GM19193 (cell line): ENCODE measurements around the gene CFL1.

Experiments used
- POLR2A ChIP-seq: IDR thresholded peaks from 4 replicates; pipeline ENCODE4 v1.6.1; 2011; ENCODE audit not compliant: insufficient read depth, insufficient read length; ENCODE audit errors: extremely low read depth

CFL1 gene

DNA sequence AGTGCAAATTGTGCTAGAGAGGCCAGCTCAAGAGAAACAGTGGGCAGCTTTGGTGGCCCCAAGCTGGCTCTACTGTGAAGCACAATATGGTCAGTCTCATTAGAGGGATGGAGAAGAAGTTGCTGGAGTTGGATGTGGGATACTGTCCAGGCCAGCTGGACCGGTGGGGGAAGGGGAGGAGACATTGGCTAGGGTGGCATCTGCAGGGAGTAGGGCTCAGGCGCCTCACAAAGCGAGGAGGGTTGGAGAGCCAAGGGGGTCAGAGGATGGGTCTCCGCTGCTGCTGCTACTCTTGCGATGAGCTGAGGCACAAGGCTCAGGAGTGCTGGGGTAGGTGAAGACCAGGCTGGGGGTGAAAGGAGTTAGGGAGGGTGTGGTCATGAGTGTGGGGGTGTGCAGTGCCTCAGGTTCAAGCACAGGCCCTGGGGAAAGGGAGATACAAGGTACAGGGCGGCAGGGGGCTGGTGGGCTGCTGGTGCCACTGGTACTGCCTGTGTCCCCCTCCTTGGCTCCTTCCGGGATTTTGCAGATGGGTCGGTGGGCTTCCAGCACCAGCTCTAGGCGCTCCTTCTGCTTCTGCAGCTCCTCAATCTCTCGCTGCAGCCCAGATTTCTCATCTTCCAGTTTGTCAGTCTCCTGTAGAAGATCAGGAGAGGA is 34.8 kb upstream of the CFL1 start:
- TF ChIP-seq POLR2A, result peak; percentile 15

DNA sequence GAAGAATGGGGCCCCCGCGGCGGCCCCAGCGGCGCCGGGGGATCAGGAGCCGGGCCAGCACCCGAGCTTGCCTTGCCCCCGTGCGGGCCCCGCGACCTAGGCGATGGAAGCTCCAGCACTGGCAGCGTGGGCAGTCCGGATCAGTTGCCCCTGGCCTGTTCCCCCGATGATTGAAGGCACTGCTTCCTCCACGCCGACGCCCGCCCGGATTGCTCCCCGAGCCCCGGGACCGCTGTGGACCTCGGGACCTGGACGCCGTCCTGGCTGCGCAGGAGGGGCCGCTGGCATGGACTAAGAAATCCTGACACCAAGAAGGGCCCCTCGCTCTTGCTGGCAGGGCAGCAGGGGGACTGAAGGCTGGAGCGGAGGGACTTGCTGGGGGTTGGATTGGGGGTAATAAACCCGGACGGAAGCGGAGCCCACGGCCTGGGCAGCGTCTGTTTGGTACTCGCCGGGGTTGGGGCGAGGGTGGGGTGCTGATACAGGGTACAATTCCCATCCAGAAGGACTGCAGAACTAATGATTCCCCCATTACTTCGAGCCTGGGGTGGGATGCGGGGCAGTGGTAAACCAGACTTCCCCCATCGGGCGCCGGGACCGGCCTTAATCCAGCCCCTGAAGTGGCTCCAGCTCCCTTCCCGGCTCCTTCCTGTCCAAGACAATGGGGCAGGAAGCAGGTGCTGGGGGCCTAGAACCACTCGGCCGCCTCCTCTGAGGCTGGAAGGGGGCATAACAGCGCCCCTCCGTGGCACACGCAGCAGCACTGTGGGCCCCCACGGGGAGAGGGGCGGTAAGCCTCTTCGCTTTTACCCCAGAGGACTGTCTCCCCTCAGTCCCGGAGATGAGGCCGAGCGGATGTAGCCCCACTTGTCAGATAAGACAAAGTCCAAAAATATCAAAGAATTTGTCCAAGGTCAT is 33.5 kb upstream of the CFL1 start:
- TF ChIP-seq POLR2A, result peak; percentile 53

DNA sequence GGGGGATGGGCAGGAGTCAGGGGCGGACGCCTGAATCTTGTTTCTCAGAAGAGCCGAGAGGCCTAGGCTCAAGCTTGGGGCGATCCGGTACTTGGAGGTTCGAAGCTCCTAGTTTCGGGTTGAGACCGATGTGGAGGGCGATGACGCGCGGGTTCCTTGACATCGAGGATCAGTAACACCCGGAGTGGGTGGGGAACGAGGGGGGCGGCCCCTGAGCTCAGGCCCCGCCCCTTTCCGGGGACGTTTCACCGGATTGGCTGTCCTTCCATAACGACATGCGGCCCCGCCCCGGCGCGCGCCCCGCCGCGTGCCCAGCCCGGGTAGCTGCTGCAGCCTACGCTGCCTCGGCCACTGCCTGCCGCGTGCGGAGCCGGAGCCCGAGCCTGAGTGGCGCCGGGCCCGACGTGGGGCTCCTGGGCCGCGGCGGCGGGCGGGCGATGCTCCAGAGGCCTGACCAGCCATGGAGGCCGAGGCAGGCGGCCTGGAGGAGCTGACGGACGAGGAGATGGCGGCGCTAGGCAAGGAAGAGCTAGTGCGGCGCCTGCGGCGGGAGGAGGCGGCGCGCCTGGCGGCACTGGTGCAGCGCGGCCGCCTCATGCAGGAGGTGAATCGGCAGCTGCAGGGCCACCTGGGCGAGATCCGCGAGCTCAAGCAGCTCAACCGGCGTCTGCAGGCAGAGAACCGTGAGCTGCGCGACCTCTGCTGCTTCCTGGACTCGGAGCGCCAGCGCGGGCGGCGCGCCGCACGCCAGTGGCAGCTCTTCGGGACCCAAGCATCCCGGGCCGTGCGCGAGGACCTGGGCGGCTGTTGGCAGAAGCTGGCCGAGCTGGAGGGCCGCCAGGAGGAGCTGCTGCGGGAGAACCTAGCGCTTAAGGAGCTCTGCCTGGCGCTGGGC is 32.6 kb upstream of the CFL1 start, which contains the start of gene CCDC85B:
Gene CCDC85B, plus strand, starts transcription at position 350 of the 895 bp plus-strand sequence. Its CDS starts 111 bp downstream, at position 461.
- peak; percentile 98 for TF ChIP-seq POLR2A

DNA sequence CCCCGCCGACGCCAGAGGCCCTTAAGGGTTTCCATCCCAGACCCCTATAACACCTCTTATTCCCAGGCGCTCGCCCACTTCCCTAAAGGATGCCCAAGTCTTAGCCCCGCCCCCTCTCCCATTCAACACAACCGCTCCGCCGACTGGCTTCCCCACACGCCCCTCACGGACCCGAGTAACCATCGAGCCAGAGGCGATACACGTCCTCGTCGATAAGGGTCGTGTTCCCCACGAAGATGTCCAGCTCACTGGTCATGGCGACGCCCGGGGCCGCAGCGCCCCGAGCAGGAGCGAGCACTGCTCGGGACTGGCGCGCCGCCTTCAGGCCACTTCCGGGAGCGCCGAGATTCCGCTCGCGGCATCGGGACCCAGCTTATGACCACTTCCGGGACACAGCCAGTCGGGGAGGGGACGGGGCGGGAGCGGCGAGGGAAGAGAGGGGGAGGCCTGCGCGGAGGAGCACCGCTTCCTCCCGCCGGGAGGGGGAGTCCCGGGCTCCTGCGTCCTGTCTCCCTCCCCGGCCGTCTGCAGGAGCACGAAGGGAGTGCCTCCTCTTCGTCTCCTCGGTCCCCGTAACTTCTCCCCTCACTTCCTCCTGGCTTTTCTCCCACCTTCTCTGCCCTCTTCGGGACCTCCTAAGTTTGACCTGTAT is 30.3 kb upstream of the CFL1 start, which contains the start of gene FIBP:
Gene FIBP, minus strand, starts transcription at position 309 of the 652 bp plus-strand sequence. Its CDS starts 53 bp downstream, at position 256.
- peak; percentile 94 for TF ChIP-seq POLR2A

DNA sequence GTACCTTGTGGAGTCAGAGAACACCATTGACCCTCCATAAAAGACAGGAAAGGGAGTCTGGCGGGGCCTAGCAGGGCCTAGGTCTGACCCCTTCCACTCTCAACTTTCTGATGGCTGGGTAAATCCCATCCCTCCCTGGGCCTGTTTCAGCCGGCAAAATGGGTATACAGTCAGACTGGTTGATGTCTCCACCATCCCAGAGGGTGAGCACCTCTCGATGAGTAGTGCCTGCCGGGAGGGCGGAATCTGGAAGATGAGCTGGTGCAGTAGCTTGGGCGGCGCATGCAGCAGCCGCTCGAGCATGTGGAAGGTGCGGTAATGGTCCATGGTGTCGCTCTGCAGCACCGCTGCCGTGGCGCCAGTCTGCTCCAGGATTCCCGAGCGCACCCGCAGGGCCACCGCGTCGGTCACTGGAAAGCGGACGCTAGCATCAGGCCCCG is 29.8 kb upstream of the CFL1 start:
- TF ChIP-seq POLR2A, result no peak

DNA sequence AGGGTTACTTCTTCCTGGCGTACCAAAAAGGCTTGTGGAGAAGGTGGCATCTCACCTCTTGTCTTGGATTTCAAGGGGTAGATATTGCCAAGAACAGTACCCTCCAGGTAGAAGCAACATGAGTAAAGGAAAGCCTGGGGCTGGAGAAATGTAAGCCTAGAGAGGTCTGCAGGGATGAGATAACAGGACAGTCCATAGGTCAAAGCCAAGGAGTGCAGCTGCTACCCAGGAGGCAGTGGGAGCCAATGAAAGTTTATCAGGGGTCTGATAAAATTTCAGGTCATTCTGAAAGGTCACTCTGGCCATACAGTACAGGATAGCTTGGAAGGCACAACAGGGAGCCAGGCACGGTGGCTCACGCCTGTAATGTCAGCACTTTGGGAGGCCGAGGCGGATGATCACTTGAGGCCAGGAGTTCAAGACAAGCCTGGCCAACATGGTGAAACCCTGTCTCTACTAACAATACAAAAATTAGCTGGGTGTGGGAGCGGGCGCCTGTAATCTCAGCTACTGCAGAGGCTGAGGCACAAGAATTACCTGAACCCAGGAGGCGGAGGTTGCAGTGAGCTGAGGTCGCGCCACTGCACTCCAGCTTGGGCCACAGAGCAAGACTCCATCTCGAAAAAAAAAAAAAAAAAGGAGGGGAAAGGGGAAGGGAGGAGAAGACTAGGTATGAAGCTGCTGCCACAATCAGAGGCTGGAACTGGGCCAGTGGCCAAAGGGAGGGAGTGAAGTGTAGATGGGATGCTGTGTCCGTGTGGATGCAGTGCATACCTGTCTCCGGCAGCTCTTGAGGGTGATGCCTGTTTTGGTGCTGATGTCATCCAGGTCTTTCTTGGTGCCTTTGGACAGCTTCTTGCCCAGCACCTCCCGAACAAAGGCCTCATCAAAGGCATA is 29.1 kb upstream of the CFL1 start:
- TF ChIP-seq POLR2A, result no peak

DNA sequence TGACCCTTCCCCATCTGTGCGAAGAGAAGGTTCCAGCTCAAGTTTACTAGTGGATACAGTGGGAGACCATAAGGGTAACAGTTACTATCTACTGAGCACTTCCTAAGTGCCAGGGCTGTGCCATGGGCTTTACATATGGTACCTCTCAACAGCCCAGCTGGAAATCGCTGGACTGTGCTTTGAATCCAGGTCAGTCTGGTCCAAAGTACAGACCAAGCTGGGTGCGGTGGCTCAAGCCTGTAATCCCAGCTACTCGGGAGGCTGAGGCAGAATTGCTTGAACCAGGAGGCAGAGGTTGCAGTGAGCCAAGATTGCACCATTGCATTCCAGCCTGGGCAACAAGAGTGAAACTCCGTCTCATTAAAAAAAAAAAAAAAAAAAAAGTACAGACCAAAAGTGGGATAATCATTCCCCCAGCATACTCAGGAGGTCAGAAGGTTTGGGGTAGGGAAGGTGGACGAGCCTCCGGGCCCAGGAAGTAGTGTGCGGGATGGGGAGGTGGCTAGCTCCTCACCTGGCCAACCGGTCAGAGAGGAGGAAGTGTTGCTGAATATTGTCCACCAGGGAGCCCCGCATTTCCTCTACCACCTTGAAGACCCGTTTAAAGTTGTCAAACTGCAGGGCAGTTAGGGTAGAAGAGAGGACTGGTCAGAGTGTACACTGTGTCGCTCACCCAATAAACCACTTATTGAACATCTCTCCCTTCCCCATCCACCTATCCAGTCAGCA is 28.0 kb upstream of the CFL1 start:
- no peak for TF ChIP-seq POLR2A

DNA sequence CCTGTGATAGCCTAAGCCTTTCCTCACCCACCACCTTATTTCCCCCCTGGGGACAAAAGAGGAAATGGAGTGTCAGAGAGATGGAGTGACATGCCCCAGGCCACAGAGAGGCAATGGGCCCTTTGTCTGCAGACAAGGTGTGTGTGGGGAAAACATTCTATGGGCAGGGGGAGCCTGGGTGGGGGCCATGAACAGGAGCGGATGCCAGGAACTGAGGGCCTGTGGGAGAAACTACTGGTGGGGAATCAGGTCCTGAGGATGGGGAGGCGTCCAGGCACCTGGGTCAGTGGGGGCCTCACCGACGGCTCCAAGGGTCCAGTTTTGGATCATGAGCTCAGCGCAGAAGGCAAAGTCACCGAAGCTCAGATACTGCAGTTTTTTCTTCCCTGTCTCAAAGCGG is 27.3 kb upstream of the CFL1 start:
- no peak for TF ChIP-seq POLR2A

DNA sequence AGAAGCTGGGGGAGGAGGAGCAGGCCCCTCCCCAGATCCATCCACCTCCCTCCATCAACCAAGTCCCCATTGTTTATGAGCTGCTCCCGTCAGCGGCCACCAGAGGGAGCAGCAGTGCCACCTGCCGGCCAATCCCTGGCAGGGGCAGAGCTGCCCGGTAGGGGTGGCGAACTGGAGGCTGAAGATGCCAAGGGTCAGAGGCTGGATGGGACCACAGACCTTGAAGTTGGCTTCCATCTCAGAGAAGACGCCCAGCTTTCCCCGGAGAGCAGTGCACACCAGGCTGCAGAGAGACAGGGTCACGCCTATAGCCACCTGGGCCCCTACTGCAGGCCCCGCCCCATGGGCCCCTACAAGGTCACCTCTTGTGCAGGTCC is 26.7 kb upstream of the CFL1 start:
- no peak for TF ChIP-seq POLR2A

DNA sequence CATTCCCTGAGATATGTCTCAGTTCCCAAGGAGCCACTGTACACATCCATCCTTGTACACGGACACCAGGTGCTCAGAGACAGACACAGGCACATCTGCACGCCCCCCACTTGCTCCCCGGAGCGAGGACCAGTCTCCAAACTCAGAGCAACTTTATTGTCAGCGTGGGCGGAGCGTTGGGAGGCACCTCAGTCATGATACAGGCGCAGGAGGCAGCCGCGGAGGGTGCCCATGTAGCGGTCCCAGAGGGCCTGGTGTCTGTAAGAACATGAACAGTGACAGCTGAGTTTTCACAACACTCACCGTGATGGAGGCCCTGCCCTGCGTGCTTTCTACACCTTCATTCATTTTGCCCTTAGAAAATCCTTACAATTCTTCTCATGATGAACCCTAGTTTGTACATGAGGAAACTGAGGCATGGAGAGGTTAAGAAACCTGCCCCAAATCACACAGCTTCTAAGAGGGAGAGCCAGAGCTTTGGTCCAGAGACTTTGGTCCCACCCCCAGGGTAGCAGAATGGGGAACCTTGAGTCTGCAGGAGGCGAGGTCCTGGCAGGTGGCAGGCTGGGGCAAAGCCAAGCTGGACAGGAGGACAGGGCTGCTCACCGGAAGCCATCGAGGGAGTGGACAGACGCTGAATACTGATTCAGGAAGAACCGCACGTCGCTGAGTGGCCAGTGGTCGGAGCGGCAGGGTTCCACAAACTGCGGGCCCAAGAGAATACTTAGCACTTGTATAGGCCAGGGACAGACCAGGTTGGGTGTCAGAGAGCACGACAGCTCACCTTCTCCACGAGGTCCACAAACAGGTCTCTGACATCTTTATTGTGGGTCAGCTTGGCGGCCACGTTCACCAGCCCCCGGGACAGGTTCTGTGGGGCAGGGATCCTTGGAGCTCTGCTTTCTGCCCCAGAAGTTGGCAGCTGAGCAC is 26.1 kb upstream of the CFL1 start:
- TF ChIP-seq POLR2A, result no peak

DNA sequence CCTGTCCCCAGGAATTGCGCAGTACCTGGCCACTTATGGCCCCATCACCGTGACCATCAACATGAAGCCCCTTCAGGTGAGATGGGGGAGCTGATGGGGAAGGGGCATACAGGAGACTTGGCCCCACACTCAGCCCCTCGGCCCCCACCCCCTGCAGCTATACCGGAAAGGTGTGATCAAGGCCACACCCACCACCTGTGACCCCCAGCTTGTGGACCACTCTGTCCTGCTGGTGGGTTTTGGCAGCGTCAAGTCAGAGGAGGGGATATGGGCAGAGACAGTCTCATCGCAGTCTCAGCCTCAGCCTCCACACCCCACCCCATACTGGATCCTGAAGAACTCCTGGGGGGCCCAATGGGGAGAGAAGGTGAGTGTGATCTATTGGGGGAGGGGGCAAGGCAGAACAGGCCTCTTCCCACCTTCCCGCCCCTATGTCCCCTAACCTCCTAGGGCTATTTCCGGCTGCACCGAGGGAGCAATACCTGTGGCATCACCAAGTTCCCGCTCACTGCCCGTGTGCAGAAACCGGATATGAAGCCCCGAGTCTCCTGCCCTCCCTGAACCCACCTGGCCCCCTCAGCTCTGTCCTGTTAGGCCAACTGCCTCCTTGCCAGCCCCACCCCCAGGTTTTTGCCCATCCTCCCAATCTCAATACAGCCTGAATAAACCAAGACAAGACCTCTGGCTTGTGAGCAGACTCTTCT is 25.2 kb upstream of the CFL1 start:
- TF ChIP-seq POLR2A, result no peak
